Epithelial cell of proximal tubule (primary cell): Measurements from ENCODE around the gene ODF4. TPM values are rescaled to one million over a fixed set of nuclear protein-coding genes. Genes with fewer than 3 reads are reported as not detected.

Experiments
- DNase-seq: peaks from one replicate; pipeline ENCODE4 v3.0.0-alpha.2; 2011; ENCODE audit warnings: low read depth
- H3K4me3 ChIP-seq: 2 replicates; pipeline ENCODE4 v1.5.1; 2011; ENCODE audit warnings: low read depth, mild to moderate bottlenecking, low read length
- CTCF ChIP-seq: conservative IDR thresholded peaks from 2 replicates; pipeline ENCODE4 v1.5.1; 2012; ENCODE audit warnings: low read depth, mild to moderate bottlenecking, low read length
- total RNA-seq: library from RNA; depleted of rRNA; stranded (reverse); fragments of >200 nt; gene quantifications from 2 replicates; pipeline ENCODE4 v1.2.3, GENCODE V29; 2015

ODF4 gene
- total RNA-seq, 1 donor from 2014 or later, result not detected

- peak overlapping the region; percentile 50 for H3K4me3 ChIP-seq
- DNase-seq, result no peak
- TF ChIP-seq CTCF, result no peak
These were observed 12.9 kb upstream of the ODF4 start for GRCh38 chr17:8326511-8327302.

- no peak for TF ChIP-seq CTCF
- H3K4me3 ChIP-seq, result peak overlapping the region; percentile 50
- no peak for DNase-seq
These were observed 12.4 kb upstream of the ODF4 start for GRCh38 chr17:8327303-8327649.

GRCh38 chr17:8332128-8332527 lies 7.5 kb upstream of the ODF4 start:
- DNase-seq, result no peak
- TF ChIP-seq CTCF, result no peak
- no peak overlapping the region for H3K4me3 ChIP-seq

GRCh38 chr17:8332688-8333087 lies 7.0 kb upstream of the ODF4 start:
- H3K4me3 ChIP-seq, result no peak overlapping the region
- TF ChIP-seq CTCF, result no peak
- DNase-seq, result no peak

- no peak for DNase-seq
- TF ChIP-seq CTCF, result no peak
- H3K4me3 ChIP-seq, result no peak overlapping the region
These were observed 6.4 kb upstream of the ODF4 start for GRCh38 chr17:8333281-8333680.

GRCh38 chr17:8337802-8338752 lies 1.6 kb upstream of the ODF4 start:
- H3K4me3 ChIP-seq, result no peak overlapping the region
- no peak for TF ChIP-seq CTCF
- no peak for DNase-seq
